HS-5 (cell line): ENCODE measurements around the gene ELP2.
"Not testable (repeated sequence)": the region's sequence is repeated elsewhere in the genome, so short reads cannot be mapped to it uniquely, and the experiment has no call there.

Experiments used
- DNase-seq: peaks from one replicate; pipeline ENCODE4 v3.0.0-alpha.2; 2012; ENCODE audit warnings: low read depth

ELP2 gene

GRCh38 chr18:36187826-36188721 is 58.4 kb downstream of the ELP2 start:
- no peak for DNase-seq

- DNase-seq, result no peak
Observed at GRCh38 chr18:36188916-36189315, 59.2 kb downstream of the ELP2 start.

DNA sequence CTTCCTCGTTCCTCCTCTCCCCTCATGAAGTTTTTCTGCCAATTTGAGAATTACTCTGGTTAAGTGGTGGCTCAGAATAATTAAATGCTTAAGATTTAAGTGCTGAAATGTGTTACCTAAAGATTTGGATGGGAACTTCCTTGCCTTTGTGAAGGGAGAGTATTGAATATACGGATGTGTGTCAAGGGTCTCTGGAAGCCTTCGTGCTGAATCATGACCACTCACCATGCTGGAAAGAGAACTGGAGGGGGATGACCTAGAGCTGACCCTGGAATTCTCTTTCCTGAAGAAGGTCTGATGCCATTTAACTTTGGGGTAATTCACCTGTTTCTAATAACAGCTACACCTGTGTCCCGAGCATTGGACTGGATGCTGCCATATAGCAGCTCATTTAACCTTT is 59.8 kb downstream of the ELP2 start:
- DNase-seq, result no peak

DNA sequence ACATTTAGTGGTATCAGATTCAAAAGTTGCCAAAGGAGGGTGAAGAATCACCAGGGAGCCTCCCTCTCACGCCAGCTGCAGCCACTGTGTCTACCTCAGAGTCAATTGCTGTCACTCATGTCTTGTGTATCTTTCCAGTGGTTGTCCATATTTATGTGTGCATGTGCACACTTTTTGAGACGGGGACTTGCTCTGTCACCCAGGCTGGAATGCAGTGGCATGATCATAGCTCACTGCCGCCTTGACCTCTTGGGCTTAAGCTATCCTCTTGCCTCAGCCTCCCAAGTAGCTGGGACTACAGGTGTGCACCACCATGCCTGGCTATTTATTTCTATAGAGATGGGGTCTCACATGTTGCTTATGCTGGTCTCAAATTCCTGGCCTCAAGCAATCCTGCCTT is 61.6 kb downstream of the ELP2 start:
- DNase-seq, result no peak

- DNase-seq, result no peak
Observed at GRCh38 chr18:36191711-36192110, 62.0 kb downstream of the ELP2 start.

- no peak for DNase-seq
Observed at GRCh38 chr18:36194600-36195315, 65.1 kb downstream of the ELP2 start.

DNA sequence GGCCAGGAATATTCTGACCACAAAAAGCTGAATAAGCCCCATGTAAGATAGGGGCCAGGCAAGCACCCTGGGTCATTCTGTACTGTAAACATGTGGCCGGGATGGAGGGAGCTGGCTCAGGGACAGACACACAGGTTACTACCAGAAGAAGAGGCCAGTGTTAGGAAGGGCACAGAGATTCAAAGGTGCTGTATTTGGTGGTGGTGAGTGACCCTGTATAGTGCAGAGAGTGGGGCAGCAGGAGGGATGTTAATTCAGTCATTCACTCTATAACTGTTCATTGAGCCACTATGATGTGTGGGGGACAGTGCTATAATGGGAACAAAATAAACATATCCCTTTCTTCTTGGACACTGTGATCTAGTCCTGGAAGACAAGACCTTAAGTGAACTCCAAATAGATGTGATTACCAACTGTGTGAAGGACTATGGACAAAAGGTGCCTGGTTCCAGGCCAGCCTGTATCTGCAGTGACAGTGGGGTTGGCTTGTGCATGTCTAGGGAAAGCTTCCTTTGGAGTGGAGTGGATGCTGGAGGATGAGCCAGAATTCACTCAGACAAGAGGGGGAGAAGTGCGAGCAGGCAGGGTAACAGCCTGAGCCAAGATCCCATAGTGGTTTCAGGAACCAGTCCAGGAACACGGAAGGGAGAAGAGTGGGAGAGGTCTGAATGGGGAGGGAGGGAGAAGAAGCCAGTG is 65.9 kb downstream of the ELP2 start:
- DNase-seq, result no peak

GRCh38 chr18:36196238-36196995 is 66.7 kb downstream of the ELP2 start:
- no peak for DNase-seq

DNA sequence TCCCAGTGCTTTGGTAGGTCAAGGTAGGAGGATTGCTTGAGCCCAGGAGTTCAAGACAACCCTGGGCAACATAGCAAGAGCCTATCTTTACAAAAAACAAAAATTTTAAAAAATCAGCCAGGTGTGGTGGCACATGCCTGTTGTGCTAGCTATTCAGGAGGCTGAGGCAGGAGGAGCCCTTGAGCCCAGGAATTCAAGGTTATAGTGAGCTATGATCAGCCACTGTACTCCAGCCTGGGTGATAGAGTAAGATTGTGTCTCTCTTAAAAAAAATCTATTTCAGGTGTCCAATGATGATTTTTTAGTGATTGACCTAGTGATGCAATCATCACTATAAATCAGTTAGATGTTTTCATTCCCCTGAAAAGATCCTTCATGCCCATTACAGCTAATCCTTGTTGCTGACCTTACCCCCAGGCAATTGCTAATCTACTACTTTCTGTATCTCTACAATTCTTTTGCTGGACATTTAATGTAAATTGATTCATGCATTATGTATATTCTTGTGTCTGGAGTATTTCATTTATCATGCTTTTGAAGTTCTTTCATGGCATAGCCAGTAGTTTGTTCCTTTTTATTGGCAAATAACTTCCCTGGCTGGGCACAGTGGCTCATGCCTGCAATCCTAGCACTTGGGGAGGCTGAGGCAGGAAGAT is 67.9 kb downstream of the ELP2 start:
- no peak for DNase-seq

DNA sequence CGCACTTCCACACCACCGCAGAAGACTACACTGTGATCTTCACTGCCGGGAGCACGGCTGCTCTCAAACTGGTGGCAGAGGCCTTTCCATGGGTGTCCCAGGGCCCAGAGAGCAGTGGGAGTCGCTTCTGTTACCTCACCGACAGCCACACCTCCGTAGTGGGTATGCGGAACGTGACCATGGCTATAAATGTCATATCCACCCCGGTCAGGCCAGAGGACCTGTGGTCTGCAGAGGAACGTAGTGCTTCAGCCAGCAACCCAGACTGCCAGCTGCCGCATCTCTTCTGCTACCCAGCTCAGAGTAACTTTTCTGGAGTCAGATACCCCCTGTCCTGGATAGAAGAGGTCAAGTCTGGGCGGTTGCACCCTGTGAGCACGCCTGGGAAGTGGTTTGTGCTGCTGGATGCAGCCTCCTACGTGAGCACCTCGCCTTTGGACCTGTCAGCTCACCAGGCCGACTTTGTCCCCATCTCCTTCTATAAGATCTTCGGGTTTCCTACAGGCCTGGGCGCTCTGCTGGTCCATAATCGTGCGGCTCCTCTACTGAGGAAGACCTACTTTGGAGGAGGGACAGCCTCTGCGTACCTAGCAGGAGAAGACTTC is 70.1 kb downstream of the ELP2 start:
- DNase-seq, result no peak

- no peak for DNase-seq
Observed at GRCh38 chr18:36200354-36200771, 70.7 kb downstream of the ELP2 start.

DNA sequence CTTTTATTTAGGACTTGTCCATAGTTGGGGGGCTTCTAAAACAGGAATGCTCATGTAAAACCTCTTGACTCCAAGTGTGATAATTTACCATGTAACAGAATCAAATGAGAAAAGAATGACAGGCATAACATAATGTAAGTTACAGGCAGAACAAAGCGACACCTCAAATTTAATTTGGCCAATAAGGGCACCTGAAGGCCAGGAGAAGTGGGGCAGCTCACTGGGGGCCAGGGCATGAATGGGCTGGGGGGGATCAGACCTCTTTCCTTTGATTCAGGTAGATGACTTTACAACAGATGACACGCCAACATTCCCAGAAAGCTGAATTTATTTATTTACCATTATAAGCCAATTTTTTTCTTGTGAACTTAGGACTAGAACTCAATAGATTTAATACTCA is 72.1 kb downstream of the ELP2 start:
- DNase-seq, result no peak

DNA sequence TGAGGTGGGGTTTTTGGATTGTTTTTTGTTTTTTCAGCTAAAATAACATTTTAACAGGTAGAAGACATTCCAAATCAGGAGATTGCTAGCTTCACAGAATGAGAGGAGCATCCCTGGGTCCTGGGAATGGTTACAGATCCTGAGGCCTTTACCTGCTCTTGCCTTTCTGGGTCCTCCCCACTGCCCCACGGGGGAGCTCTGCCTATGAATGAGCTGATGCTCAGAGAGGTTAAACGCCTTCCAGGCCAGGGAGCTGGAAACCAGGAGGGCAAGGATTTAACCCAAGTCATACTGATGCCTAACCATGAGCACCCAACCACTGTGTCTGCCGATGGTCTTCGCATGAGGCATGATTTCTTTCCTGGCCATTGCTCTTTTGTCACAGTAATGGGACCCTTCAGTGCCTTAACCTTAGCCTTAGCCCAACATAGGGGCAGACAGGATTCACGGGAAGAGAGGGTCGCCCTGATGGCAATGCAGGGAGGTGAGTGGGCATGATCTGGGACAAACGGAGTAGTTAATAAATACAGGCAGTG is 73.7 kb downstream of the ELP2 start:
- no peak for DNase-seq

- DNase-seq, result no peak
Observed at GRCh38 chr18:36205166-36205565, 75.5 kb downstream of the ELP2 start.

DNA sequence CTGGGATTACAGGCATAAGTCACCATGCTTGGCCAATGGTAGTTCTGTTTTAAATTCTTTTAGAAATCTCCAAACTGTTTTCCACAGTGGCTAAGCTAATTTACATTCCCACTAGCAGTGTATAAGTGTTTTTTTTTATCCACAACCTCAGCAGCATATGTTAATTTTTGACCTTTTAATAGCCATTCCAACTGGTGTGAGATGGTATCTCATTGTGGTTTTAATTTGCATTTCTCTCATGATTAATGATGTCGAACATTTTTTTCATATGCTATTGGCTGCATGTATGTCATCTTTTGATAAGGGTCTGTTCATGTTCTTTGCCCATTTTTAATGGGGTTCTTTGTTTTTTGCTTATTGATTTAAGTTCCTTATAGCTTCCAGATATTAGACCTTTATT is 77.6 kb downstream of the ELP2 start:
- no peak for DNase-seq

GRCh38 chr18:36207969-36208368 is 78.3 kb downstream of the ELP2 start:
- DNase-seq, result not testable (repeated sequence)

DNA sequence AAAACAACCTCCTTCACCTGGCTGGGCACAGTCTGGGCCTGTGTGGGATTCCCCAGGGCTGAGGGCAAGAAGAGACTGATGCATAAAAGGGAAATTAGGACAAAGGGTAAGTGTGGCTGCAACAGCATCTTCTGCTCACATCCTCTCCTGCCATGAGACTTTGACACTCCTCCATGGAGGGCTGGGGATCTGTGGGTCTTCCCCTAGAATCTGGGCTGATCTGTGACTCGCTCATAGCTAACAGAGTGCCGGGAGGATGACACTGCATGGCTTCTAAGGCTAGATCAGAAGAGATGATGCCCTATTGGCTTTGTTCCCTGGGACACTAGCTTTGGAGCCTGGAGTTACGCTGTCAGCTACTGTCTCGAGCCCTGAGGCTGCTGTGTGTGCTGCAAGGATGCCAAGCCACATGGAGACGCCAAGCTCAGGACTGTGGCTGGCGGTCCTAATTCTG is 81.9 kb downstream of the ELP2 start:
- no peak for DNase-seq

DNA sequence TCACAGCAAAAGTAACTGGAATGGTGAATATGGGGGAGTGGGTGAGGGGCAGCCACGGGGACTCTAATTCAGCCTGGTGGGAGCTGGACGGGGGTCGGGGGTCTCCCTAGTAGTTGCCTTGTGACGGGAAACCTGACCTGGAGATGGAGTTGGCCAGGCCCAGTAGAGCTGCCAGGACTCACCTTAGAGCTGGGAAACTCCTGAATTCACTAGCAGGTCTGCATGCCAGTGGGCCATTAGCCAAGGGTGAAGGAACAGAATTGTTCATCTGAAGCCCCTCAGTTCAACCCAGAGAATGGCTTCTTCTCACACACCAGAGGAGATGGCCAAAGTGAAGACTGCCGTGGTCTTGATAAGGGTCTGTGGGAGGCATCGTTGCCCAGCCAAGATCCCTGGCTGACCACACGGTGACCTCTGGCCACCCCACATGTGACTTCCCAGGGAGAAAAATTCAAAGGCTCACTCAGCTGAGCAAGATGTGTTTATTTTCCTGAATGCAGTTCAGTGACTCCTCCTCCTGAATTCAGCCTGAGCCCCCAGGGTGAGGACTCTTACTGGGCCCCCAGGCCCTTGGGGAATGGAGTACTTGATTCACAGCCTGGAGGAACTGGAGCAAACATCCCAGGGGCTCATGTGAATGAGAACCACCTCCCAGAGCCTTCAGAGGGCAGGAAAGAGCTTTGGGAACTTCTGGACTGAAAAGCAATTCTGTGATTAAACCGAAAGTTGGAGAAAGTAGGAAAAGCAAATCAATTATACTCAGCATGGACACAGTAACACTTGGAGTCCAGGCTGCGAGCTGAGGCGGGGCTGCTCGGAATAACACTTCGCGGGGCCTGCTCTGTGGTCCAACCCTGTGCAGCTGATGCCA is 82.8 kb downstream of the ELP2 start:
- no peak for DNase-seq

- no peak for DNase-seq
Observed at GRCh38 chr18:36214811-36215210, 85.1 kb downstream of the ELP2 start.

- DNase-seq, result no peak
Observed at GRCh38 chr18:36215577-36215976, 85.9 kb downstream of the ELP2 start.
